HepG2 (cell line): Measurements from ENCODE around the gene IL27RA. TPM values are rescaled to one million over a fixed set of nuclear protein-coding genes. Genes with fewer than 3 reads are reported as not detected.

Experiments
- MIER3 ChIP-seq: IDR thresholded peaks from 2 replicates; pipeline ENCODE4 v1.6.1; 2016; ENCODE audit warnings: missing compliant biosample characterization, borderline replicate concordance
- PHF5A ChIP-seq: IDR thresholded peaks from one replicate; pipeline ENCODE4 v1.6.1; 2018; ENCODE audit warnings: low read depth, missing genetic modification reagents; ENCODE audit not compliant: unreplicated experiment
- ZFP36L1 ChIP-seq: sonication (generic); formaldehyde crosslinking; IDR thresholded peaks from 2 replicates; pipeline ENCODE4 v1.8.0; 2022; ENCODE audit warnings: mild to moderate bottlenecking, missing genetic modification reagents, moderate library complexity
- ZNF431 ChIP-seq: sonication (generic); formaldehyde crosslinking; IDR thresholded peaks from 2 replicates; pipeline ENCODE4 v1.9.0; 2022; ENCODE audit warnings: missing genetic modification reagents, low read depth, mild to moderate bottlenecking, borderline replicate concordance
- ZNF460 ChIP-seq: sonication (generic); formaldehyde crosslinking; IDR thresholded peaks from 2 replicates; pipeline ENCODE4 v1.5.1; 2020; ENCODE audit warnings: missing genetic modification reagents, mild to moderate bottlenecking, borderline replicate concordance
- ZNF703 ChIP-seq: sonication (generic); formaldehyde crosslinking; IDR thresholded peaks from 2 replicates; pipeline ENCODE4 v1.5.1; 2020; ENCODE audit warnings: missing genetic modification reagents, mild to moderate bottlenecking, moderate library complexity, borderline replicate concordance
- ZNF792 ChIP-seq: IDR thresholded peaks from 2 replicates; pipeline ENCODE4 v1.6.1; 2016
- ZSCAN22 ChIP-seq: sonication (generic); formaldehyde crosslinking; IDR thresholded peaks from 2 replicates; pipeline ENCODE4 v1.4.0; 2020; ENCODE audit warnings: mild to moderate bottlenecking, missing genetic modification reagents
- polyA plus RNA-seq, 8 experiments: library from polyadenylated mRNA; depleted of rRNA in 3 of 8; stranded (reverse) in 7 of 8; unstranded in 1 of 8; fragments of >200 nt; fragmentation: Illumina TruSeq in 4 of 8; extraction: Trizol in 4 of 8; gene quantifications; 2 replicates each; pipeline versions ENCODE4 v1.2.1 to v1.2.3, GENCODE V29; 2011 to 2016; ENCODE audit warnings: low read depth in 4 of 8, missing spikeins in 1 of 8, mixed read lengths in 1 of 8; ENCODE audit not compliant: insufficient read depth in 1 of 8
- total RNA-seq, 5 experiments: library from RNA; depleted of rRNA; stranded (reverse); fragments of >200 nt; fragmentation: Illumina TruSeq; extraction: Trizol; gene quantifications; 2 replicates each; pipeline ENCODE4 v1.2.3, GENCODE V29; 2016; ENCODE audit warnings: low read depth in 1 of 5
- TF ChIP-seq, protein P1 (sequence below): IDR thresholded peaks from 2 replicates; pipeline ENCODE4 v1.6.1; 2016; ENCODE audit warnings: low read depth
- TF ChIP-seq, protein P2 (sequence below): sonication (generic); formaldehyde crosslinking; IDR thresholded peaks from 2 replicates; pipeline ENCODE4 v1.5.0; 2020; ENCODE audit warnings: missing genetic modification reagents
- TF ChIP-seq, protein P3 (sequence below): fragments of 450-650 bp; IDR thresholded peaks from 2 replicates; pipeline ENCODE4 v1.6.1; 2016
- TF ChIP-seq, protein P4 (sequence below): sonication (generic); formaldehyde crosslinking; IDR thresholded peaks from 2 replicates; pipeline ENCODE4 v1.5.0; 2020; ENCODE audit warnings: mild to moderate bottlenecking, missing genetic modification reagents
- TF ChIP-seq, protein P5 (sequence below): sonication (generic); formaldehyde crosslinking; IDR thresholded peaks from 2 replicates; pipeline ENCODE4 v1.4.0; 2020; ENCODE audit warnings: mild to moderate bottlenecking, missing genetic modification reagents
- TF ChIP-seq, protein P6 (sequence below): sonication (generic); formaldehyde crosslinking; IDR thresholded peaks from 2 replicates; pipeline ENCODE4 v1.8.0; 2022; ENCODE audit warnings: mild to moderate bottlenecking, missing genetic modification reagents

Gene IL27RA
- total and polyA plus RNA-seq, 2 of the 13 experiments (the other 11 are each of a cell fraction or from before 2014, with no cell fraction given), result 3.5 to 8.1 TPM

DNA sequence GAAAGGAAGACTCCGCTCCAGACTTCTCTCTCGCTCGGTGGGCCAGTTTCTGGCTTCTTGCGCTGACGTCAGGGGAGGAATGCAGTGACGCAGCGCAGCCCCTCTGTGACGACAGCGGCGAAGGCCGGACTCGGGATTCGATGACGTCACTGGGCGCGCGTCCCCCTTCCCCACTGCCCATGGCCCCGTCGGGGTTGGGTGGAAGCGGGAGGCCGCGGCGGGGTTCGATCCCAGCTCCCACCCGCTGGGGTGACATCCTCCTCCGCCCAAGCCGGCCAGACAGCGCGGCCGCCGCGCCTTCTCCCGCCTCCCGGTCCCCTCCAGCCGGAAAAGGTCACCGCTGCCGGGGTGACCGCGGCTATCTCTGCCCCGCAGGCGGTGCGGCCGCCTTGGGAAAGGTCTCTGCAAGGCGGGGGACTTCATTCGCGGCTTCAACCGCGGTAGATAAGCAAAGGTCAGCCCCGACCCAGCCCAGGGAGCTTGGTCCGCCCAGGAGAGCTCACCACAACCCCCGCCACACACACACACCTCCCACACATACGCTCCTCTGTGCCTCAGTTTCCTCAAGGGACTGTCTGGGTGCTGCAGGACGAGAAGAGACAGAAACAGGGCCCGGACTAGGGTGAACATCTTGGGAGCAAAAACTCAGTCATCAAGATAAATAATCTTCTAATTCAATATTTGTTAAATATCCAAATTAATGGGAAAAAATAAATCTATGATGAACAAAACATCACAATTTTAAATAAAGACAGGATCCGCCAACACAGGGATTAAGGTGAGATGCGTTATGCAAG is 24.6 kb upstream of the IL27RA start (continued):
- TF ChIP-seq, protein P1, sequence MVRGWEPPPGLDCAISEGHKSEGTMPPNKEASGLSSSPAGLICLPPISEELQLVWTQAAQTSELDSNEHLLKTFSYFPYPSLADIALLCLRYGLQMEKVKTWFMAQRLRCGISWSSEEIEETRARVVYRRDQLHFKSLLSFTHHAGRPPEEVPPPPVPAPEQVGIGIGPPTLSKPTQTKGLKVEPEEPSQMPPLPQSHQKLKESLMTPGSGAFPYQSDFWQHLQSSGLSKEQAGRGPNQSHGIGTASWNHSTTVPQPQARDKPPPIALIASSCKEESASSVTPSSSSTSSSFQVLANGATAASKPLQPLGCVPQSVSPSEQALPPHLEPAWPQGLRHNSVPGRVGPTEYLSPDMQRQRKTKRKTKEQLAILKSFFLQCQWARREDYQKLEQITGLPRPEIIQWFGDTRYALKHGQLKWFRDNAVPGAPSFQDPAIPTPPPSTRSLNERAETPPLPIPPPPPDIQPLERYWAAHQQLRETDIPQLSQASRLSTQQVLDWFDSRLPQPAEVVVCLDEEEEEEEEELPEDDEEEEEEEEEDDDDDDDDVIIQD (CRISPR knock-in tag), result no peak
- TF ChIP-seq, protein P2, sequence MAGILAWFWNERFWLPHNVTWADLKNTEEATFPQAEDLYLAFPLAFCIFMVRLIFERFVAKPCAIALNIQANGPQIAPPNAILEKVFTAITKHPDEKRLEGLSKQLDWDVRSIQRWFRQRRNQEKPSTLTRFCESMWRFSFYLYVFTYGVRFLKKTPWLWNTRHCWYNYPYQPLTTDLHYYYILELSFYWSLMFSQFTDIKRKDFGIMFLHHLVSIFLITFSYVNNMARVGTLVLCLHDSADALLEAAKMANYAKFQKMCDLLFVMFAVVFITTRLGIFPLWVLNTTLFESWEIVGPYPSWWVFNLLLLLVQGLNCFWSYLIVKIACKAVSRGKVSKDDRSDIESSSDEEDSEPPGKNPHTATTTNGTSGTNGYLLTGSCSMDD (CRISPR knock-in tag), result no peak
- TF ChIP-seq ZNF431 (CRISPR knock-in tag), result 0 out of 2 replicates have a peak, but pooled peaks have one; percentile 37
- TF ChIP-seq, protein P3, sequence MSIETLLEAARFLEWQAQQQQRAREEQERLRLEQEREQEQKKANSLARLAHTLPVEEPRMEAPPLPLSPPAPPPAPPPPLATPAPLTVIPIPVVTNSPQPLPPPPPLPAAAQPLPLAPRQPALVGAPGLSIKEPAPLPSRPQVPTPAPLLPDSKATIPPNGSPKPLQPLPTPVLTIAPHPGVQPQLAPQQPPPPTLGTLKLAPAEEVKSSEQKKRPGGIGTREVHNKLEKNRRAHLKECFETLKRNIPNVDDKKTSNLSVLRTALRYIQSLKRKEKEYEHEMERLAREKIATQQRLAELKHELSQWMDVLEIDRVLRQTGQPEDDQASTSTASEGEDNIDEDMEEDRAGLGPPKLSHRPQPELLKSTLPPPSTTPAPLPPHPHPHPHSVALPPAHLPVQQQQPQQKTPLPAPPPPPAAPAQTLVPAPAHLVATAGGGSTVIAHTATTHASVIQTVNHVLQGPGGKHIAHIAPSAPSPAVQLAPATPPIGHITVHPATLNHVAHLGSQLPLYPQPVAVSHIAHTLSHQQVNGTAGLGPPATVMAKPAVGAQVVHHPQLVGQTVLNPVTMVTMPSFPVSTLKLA, result no peak
- peak; percentile 35; the same call in 1 of the 2 replicates for TF ChIP-seq ZNF460 (CRISPR knock-in tag)
- TF ChIP-seq, protein P4, sequence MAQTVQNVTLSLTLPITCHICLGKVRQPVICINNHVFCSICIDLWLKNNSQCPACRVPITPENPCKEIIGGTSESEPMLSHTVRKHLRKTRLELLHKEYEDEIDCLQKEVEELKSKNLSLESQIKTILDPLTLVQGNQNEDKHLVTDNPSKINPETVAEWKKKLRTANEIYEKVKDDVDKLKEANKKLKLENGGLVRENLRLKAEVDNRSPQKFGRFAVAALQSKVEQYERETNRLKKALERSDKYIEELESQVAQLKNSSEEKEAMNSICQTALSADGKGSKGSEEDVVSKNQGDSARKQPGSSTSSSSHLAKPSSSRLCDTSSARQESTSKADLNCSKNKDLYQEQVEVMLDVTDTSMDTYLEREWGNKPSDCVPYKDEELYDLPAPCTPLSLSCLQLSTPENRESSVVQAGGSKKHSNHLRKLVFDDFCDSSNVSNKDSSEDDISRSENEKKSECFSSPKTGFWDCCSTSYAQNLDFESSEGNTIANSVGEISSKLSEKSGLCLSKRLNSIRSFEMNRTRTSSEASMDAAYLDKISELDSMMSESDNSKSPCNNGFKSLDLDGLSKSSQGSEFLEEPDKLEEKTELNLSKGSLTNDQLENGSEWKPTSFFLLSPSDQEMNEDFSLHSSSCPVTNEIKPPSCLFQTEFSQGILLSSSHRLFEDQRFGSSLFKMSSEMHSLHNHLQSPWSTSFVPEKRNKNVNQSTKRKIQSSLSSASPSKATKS, result no peak
- 0 out of 2 replicates have a peak, but pooled peaks have one; percentile 40 for TF ChIP-seq ZFP36L1 (CRISPR knock-in tag)
- TF ChIP-seq ZNF792, result peak; percentile 84; the same call in 1 of the 2 replicates
- no peak for TF ChIP-seq ZSCAN22 (CRISPR knock-in tag)
- TF ChIP-seq, protein P5, sequence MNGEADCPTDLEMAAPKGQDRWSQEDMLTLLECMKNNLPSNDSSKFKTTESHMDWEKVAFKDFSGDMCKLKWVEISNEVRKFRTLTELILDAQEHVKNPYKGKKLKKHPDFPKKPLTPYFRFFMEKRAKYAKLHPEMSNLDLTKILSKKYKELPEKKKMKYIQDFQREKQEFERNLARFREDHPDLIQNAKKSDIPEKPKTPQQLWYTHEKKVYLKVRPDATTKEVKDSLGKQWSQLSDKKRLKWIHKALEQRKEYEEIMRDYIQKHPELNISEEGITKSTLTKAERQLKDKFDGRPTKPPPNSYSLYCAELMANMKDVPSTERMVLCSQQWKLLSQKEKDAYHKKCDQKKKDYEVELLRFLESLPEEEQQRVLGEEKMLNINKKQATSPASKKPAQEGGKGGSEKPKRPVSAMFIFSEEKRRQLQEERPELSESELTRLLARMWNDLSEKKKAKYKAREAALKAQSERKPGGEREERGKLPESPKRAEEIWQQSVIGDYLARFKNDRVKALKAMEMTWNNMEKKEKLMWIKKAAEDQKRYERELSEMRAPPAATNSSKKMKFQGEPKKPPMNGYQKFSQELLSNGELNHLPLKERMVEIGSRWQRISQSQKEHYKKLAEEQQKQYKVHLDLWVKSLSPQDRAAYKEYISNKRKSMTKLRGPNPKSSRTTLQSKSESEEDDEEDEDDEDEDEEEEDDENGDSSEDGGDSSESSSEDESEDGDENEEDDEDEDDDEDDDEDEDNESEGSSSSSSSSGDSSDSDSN, result peak; percentile 93
- TF ChIP-seq, protein P6, sequence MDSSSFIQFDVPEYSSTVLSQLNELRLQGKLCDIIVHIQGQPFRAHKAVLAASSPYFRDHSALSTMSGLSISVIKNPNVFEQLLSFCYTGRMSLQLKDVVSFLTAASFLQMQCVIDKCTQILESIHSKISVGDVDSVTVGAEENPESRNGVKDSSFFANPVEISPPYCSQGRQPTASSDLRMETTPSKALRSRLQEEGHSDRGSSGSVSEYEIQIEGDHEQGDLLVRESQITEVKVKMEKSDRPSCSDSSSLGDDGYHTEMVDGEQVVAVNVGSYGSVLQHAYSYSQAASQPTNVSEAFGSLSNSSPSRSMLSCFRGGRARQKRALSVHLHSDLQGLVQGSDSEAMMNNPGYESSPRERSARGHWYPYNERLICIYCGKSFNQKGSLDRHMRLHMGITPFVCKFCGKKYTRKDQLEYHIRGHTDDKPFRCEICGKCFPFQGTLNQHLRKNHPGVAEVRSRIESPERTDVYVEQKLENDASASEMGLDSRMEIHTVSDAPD (CRISPR knock-in tag), result no peak
- TF ChIP-seq ZNF703 (CRISPR knock-in tag), result peak; percentile 51
- TF ChIP-seq PHF5A, result peak; percentile 68
- TF ChIP-seq MIER3 (CRISPR knock-in tag), result no peak
